ENCODE measurements around the gene KCTD18. TPM values are rescaled to one million over a fixed set of nuclear protein-coding genes. Genes with fewer than 3 reads are reported as not detected.

Gene KCTD18
- polyA plus RNA-seq, 4 donors, result 16.1 to 19.0 (median 17.4) TPM

Other genes starting within 250 kb of the KCTD18 start
- gene SPATS2L, start 203.4 kb downstream of the KCTD18 start, polyA plus RNA-seq (ENCODE audit: insufficient read length in 4 of 4), result 100 to 1,000 TPM; 135 to 145 (median 142) TPM
- gene SGO2, start 16.1 kb upstream of the KCTD18 start, polyA plus RNA-seq (ENCODE audit: insufficient read length in 4 of 4), result 10 to 100 TPM; 12.7 to 15.4 (median 15.1) TPM
- 1 to 10 TPM; 1.7 to 2.8 (median 2.4) TPM for gene AOX1, start 75.9 kb upstream of the KCTD18 start, polyA plus RNA-seq (ENCODE audit: insufficient read length in 4 of 4)

All from right renal pelvis (tissue), 4 donors.